OCI-LY3 (cell line): ENCODE results near the gene SARDH.

ENCODE experiments used
- H2AFZ ChIP-seq: fragments of 200-600, 300-600 bp; shearing (Covaris generic); 2 replicates; pipeline ENCODE4 v1.6.0; 2014; ENCODE audit warnings: antibody characterized with exemption, low read depth, low read length
- H3K27ac ChIP-seq: fragments of 200-600, 300-600 bp; sonication (generic); 2 replicates; pipeline ENCODE4 v1.5.1; 2014; ENCODE audit warnings: mild to moderate bottlenecking, low read length, moderate library complexity, mixed read lengths
- H3K27me3 ChIP-seq: fragments of 200-600, 300-600 bp; sonication (generic); 2 replicates; pipeline ENCODE4 v1.6.1; 2014; ENCODE audit warnings: low read depth, low read length, mixed read lengths
- H3K36me3 ChIP-seq: fragments of 200-600, 300-600 bp; sonication (generic); replicated peaks from 2 replicates; pipeline ENCODE3; 2014; ENCODE audit warnings: low read depth, low read length, mixed read lengths
- H3K4me1 ChIP-seq: fragments of 300-600, 200-600 bp; sonication (generic); 2 replicates; pipeline ENCODE4 v1.6.1; 2014; ENCODE audit warnings: low read length, mixed read lengths
- H3K4me2 ChIP-seq: fragments of 200-600, 300-600 bp; sonication (generic); 2 replicates; pipeline ENCODE4 v1.6.1; 2014; ENCODE audit warnings: low read length, mixed read lengths
- H3K4me3 ChIP-seq: fragments of 300-600, 200-600 bp; sonication (generic); 2 replicates; pipeline ENCODE4 v1.5.1; 2014; ENCODE audit warnings: antibody characterized with exemption, mild to moderate bottlenecking, low read length, moderate library complexity
- H3K79me2 ChIP-seq: fragments of 300-600, 200-600 bp; shearing (Covaris generic); 2 replicates; pipeline ENCODE4 v1.6.1; 2014; ENCODE audit warnings: mild to moderate bottlenecking, low read length, mixed read lengths
- H3K9ac ChIP-seq: fragments of 300-600, 200-600 bp; shearing (Covaris generic); 2 replicates; pipeline ENCODE4 v1.6.0; 2014; ENCODE audit warnings: mild to moderate bottlenecking, low read length, moderate library complexity
- H3K9me3 ChIP-seq: fragments of 200-600, 300-600 bp; shearing (Covaris generic); 2 replicates; pipeline ENCODE4 v1.6.1; 2014; ENCODE audit warnings: low read length, mixed read lengths; ENCODE audit not compliant: insufficient read depth
- H4K20me1 ChIP-seq: fragments of 200-600, 300-600 bp; sonication (generic); 2 replicates; pipeline ENCODE4 v1.6.1; 2016; ENCODE audit warnings: low read length, mixed read lengths; ENCODE audit not compliant: insufficient read depth
- EZH2phosphoT487 ChIP-seq: fragments of 200-600 bp; shearing (Covaris generic); IDR thresholded peaks from 2 replicates; pipeline ENCODE4 v1.6.1; 2018; ENCODE audit warnings: antibody characterized with exemption, mixed run types, low read depth
- TF ChIP-seq, protein P1 (sequence below): fragments of 200-600, 300-600 bp; sonication (generic); IDR thresholded peaks from 2 replicates; pipeline ENCODE4 v1.5.1; 2014; ENCODE audit warnings: antibody characterized with exemption, low read length, low read depth

The SARDH gene

DNA sequence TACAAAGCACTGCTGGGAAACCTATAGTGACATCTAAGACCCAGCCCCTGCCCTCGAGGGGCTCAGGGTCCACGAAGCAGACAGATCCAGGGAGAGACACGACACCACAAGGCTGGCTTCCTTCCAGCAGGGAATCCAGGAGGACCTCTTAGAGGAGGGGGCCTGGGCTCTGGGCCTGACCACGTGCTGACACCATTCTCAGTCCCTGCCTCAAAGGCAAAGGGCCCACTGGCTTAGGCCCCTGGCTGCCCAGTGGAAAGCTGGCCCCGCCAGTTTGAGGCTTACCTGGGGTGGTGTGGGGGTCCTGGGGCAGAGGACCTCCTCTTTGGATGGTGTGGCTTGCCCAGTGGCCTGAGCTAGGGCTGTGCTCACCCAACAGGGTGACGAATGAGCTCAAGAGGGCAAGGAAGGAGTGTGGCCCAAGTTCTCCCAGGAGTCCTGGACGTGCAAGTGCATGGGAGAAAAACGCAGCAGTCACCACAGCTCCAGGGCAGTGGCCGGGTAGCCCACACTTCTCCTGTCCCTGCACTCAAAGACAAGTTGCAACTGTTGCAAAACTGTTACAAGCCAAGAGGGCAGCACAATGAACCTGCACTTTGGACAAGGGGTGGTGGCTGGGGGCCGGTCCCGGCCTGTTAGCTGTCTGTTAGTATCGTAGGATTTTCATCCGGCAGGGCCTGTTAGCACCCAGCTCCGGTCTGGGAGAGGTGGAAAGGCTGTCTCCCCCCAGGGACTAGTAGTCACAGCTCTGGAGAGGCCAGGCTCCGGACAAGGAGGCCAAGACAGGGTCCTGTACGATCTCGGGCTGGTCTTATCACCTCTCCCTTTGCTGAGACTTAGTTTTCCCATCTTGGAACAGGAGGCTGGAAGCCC lies 1.5 kb upstream of the SARDH start:
- H3K4me1 ChIP-seq: peaks cover 45% of the 10 kb centered on the region
- no peak overlapping the region for H3K4me3 ChIP-seq
- H3K36me3 ChIP-seq: no peaks in the 10 kb centered on the region
- H4K20me1 ChIP-seq: no peaks in the 10 kb centered on the region
- H3K27me3 ChIP-seq: peaks cover 19% of the 10 kb centered on the region
- no peak overlapping the region for H2AFZ ChIP-seq
- no peaks in the 10 kb centered on the region for H3K9me3 ChIP-seq
- no peak for TF ChIP-seq EZH2phosphoT487
- TF ChIP-seq, protein P1, sequence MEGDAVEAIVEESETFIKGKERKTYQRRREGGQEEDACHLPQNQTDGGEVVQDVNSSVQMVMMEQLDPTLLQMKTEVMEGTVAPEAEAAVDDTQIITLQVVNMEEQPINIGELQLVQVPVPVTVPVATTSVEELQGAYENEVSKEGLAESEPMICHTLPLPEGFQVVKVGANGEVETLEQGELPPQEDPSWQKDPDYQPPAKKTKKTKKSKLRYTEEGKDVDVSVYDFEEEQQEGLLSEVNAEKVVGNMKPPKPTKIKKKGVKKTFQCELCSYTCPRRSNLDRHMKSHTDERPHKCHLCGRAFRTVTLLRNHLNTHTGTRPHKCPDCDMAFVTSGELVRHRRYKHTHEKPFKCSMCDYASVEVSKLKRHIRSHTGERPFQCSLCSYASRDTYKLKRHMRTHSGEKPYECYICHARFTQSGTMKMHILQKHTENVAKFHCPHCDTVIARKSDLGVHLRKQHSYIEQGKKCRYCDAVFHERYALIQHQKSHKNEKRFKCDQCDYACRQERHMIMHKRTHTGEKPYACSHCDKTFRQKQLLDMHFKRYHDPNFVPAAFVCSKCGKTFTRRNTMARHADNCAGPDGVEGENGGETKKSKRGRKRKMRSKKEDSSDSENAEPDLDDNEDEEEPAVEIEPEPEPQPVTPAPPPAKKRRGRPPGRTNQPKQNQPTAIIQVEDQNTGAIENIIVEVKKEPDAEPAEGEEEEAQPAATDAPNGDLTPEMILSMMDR: no peak
- H3K4me2 ChIP-seq: no peak overlapping the region
- H3K27ac ChIP-seq: no peak overlapping the region
- no peak overlapping the region for H3K9ac ChIP-seq
- H3K79me2 ChIP-seq: no peaks in the 10 kb centered on the region

- 0 out of 2 replicates have a peak overlapping the region, but pooled peaks have one; percentile 8 for H3K27ac ChIP-seq
These were observed 581 bp upstream of the SARDH start for GRCh38 chr9:133738640-133739225.

GRCh38 chr9:133737071-133737773 lies 930 bp downstream of the SARDH start:
- Histone ChIP-seq H3K9me3 (no peaks in the 10 kb centered on the region), H3K4me1 (peaks cover 47% of the 10 kb centered on the region), H3K4me2 (peak overlapping the region; percentile 68), H3K9ac (peak overlapping the region; percentile 46; the same call in 1 of the 2 replicates), H2AFZ (no peak overlapping the region), H3K79me2 (no peaks in the 10 kb centered on the region), H3K4me3 (peak overlapping the region; percentile 78), H4K20me1 (no peaks in the 10 kb centered on the region), H3K27me3 (peaks cover 19% of the 10 kb centered on the region), H3K27ac (no peak overlapping the region), H3K36me3 (no peaks in the 10 kb centered on the region)
- no peak for TF ChIP-seq EZH2phosphoT487
- TF ChIP-seq, protein P1: no peak

More at GRCh38 chr9:133738640-133739225, 581 bp upstream of the SARDH start:
- H3K36me3 ChIP-seq: no peaks in the 10 kb centered on the region
- TF ChIP-seq EZH2phosphoT487: no peak
- TF ChIP-seq, protein P1: no peak
- H3K4me1 ChIP-seq: peaks cover 51% of the 10 kb centered on the region
- peak overlapping the region; percentile 68 for H3K4me2 ChIP-seq
- peaks cover 19% of the 10 kb centered on the region for H3K27me3 ChIP-seq
- peak overlapping the region; percentile 78 for H3K4me3 ChIP-seq
- H3K79me2 ChIP-seq: no peaks in the 10 kb centered on the region
- H2AFZ ChIP-seq: peak overlapping the region; percentile 63
- H4K20me1 ChIP-seq: no peaks in the 10 kb centered on the region
- peak overlapping the region; percentile 46; the same call in 1 of the 2 replicates for H3K9ac ChIP-seq
- H3K9me3 ChIP-seq: no peaks in the 10 kb centered on the region

DNA sequence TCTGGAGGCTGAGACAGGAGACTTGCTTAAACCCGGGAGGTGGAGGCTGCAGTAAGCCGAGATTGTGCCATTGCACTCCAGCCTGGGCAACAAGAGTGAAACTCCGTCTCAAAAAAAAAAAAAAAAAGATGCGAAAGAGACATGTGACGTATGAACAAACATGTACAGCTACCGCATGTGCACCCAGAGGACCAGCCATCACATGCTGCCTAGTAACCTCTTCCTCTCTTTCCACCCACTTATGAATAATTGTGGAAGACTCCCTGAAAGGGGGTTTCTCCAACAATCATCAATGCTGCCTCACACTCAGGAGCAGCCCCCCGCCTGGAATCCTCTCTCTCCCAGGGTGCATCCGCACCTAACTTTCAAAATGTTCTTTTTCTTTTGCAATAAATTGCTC lies 2.2 kb downstream of the SARDH start:
- peak overlapping the region; percentile 96 for H3K4me2 ChIP-seq
- no peaks in the 10 kb centered on the region for H4K20me1 ChIP-seq

More for the DNA sequence above, 2.2 kb downstream of the SARDH start:
- H2AFZ ChIP-seq: no peak overlapping the region
- H3K79me2 ChIP-seq: no peaks in the 10 kb centered on the region
- TF ChIP-seq, protein P1: no peak
- TF ChIP-seq EZH2phosphoT487: no peak
- no peak overlapping the region; the same call in 1 of the 2 replicates for H3K9ac ChIP-seq
- H3K27ac ChIP-seq: peak overlapping the region; percentile 88
- H3K27me3 ChIP-seq: peaks cover 19% of the 10 kb centered on the region
- H3K4me1 ChIP-seq: peaks cover 47% of the 10 kb centered on the region
- peak overlapping the region; percentile 74 for H3K4me3 ChIP-seq
- no peaks in the 10 kb centered on the region for H3K36me3 ChIP-seq
- H3K9me3 ChIP-seq: no peaks in the 10 kb centered on the region
